K562 (cell line): ENCODE data around the gene ENTREP1. TPM values are rescaled to one million over a fixed set of nuclear protein-coding genes. Genes with fewer than 3 reads are reported as not detected.
A peak's percentile ranks its signal among the peaks of the same experiment; 100 is the strongest.
"Not testable (repeated sequence)": the region's sequence is repeated elsewhere in the genome, so short reads cannot be mapped to it uniquely, and the experiment has no call there.

Experiments used
- ATAC-seq: fragments of 200-7000 bp; cut with Tn5 transposase; 3 replicates; pipeline ENCODE4 v1.9.1; 2020; ENCODE audit warnings: moderate library complexity
- BruUV-seq: library from RNA; stranded (reverse); fragments of 400-500 nt; replicated peaks from 2 replicates; lab custom pipeline; 2021; lab: Mats Ljungman, UMichigan
- CTCF ChIA-PET: fragments of 300-600 bp; formaldehyde crosslinking; extraction: SDS; loops from one replicate; lab custom pipeline; 2021; ENCODE audit warnings: low intra/inter-chr PET ratio; lab: Yijun Ruan, JAX
- POLR2A ChIA-PET: fragments of 300-600, 350-650 bp; sonication (Branson Sonifier 250); formaldehyde crosslinking; extraction: SDS; loops from one replicate; lab custom pipeline; 2021; ENCODE audit warnings: antibody characterized with exemption, inconsistent platforms; lab: Yijun Ruan, JAX
- DNase-seq, 4 experiments: peaks; one replicate each; pipeline versions ENCODE4 v3.0.0 to v3.0.0-alpha.2; 2011 to 2018; ENCODE audit warnings: low spot score in 3 of 4, mixed read lengths in 3 of 4; ENCODE audit errors: extremely low read depth in 1 of 4
- FAIRE-seq: peaks from 2 replicates; lab custom pipeline; 2011; peaks lifted over from hg19 to GRCh38; lab: Jason Lieb, UNC
- H2AFZ ChIP-seq: 2 replicates; pipeline ENCODE4 v1.6.0; 2011; ENCODE audit warnings: low read depth, low read length, control low read depth, inconsistent platforms
- H3K27ac ChIP-seq: fragments of 200-600 bp; 3 replicates; pipeline ENCODE4 v1.8.0; 2011; ENCODE audit warnings: low read depth, mild to moderate bottlenecking, control low read depth, inconsistent platforms, low read length, moderate library complexity, mixed read lengths; ENCODE audit errors: extremely low read depth
- H3K27me3 ChIP-seq, 2 experiments: fragments of 300-600 bp in 1 of 2; 2 replicates in 1 of 2; 3 replicates in 1 of 2; pipeline versions ENCODE4 v1.6.0 to v1.8.0; 2011; ENCODE audit warnings: inconsistent platforms in 2 of 2, low read length in 2 of 2, mild to moderate bottlenecking in 1 of 2, mixed read lengths in 1 of 2, moderate library complexity in 1 of 2; ENCODE audit not compliant: control insufficient read depth in 2 of 2, insufficient read depth in 2 of 2
- H3K36me3 ChIP-seq: fragments of 300-600 bp; 3 replicates; pipeline ENCODE4 v1.8.0; 2011; ENCODE audit warnings: mild to moderate bottlenecking, low read length, inconsistent platforms; ENCODE audit not compliant: control insufficient read depth, insufficient read depth
- H3K4me1 ChIP-seq, 2 experiments: fragments of 200-600 bp in 1 of 2; replicated peaks in 1 of 2; 2 replicates in 1 of 2; 3 replicates in 1 of 2; pipeline versions ENCODE4 v1.5.1 to v1.8.0; 2011; ENCODE audit warnings: inconsistent platforms in 2 of 2, low read length in 2 of 2, mild to moderate bottlenecking in 1 of 2, mixed read lengths in 1 of 2, moderate library complexity in 1 of 2; ENCODE audit not compliant: control insufficient read depth in 2 of 2, insufficient read depth in 2 of 2
- H3K4me2 ChIP-seq: 2 replicates; pipeline ENCODE4 v1.6.1; 2011; ENCODE audit warnings: low read length, control low read depth, inconsistent platforms, mixed read lengths; ENCODE audit not compliant: insufficient read depth
- H3K4me3 ChIP-seq: fragments of 200-600 bp; sonication (generic), shearing (Covaris generic); 2 replicates; pipeline ENCODE4 v1.5.1; 2016; ENCODE audit warnings: control low read depth, inconsistent platforms
- H3K79me2 ChIP-seq: fragments of 200-600 bp; 3 replicates; pipeline ENCODE4 v1.8.0; 2011; ENCODE audit warnings: low read length, inconsistent platforms; ENCODE audit not compliant: control insufficient read depth, insufficient read depth
- H3K9ac ChIP-seq, 2 experiments: 2 replicates each; pipeline versions ENCODE4 v1.6.0 to v1.6.1; 2011; ENCODE audit warnings: low read depth in 2 of 2, low read length in 2 of 2, control low read depth in 1 of 2, inconsistent platforms in 1 of 2, mild to moderate bottlenecking in 1 of 2, mixed read lengths in 1 of 2; ENCODE audit not compliant: insufficient read depth in 1 of 2
- H3K9me1 ChIP-seq: one replicate; pipeline ENCODE4 v1.6.0; 2011; ENCODE audit warnings: inconsistent platforms, mild to moderate bottlenecking, low read length, moderate library complexity; ENCODE audit not compliant: control insufficient read depth, insufficient read depth
- H3K9me3 ChIP-seq: replicated peaks from 2 replicates; pipeline ENCODE4 v1.5.1; 2011; ENCODE audit warnings: low read depth, low read length, inconsistent platforms; ENCODE audit not compliant: control insufficient read depth, insufficient read depth
- H4K20me1 ChIP-seq: replicated peaks from 2 replicates; pipeline ENCODE4 v1.6.1; 2011; ENCODE audit warnings: low read length, inconsistent platforms, mixed read lengths; ENCODE audit not compliant: control insufficient read depth, insufficient read depth
- ARHGAP35 ChIP-seq: fragments of 450-650 bp; IDR thresholded peaks from 2 replicates; pipeline ENCODE4 v1.6.1; 2018; ENCODE audit not compliant: partially characterized antibody
- ESRRA ChIP-seq: fragments of 450-650 bp; IDR thresholded peaks from 2 replicates; pipeline ENCODE4 v1.6.1; 2014; ENCODE audit warnings: low read depth, mild to moderate bottlenecking, moderate library complexity, borderline replicate concordance
- FOSL1 ChIP-seq: fragments of 200-800 bp; sonication (Bioruptor generic); conservative IDR thresholded peaks from 2 replicates; pipeline ENCODE4 v1.6.1; 2016; ENCODE audit warnings: missing genetic modification characterization, missing compliant biosample characterization
- FOXP1 ChIP-seq: sonication (generic); formaldehyde crosslinking; IDR thresholded peaks from 2 replicates; pipeline ENCODE4 v1.8.0; 2022; ENCODE audit warnings: mild to moderate bottlenecking, missing genetic modification reagents
- GABPA ChIP-seq: fragments of 200-800 bp; sonication (Bioruptor generic); conservative IDR thresholded peaks from 2 replicates; pipeline ENCODE4 v1.6.1; 2016; ENCODE audit warnings: low read depth, missing genetic modification characterization, missing compliant biosample characterization
- NR2C2 ChIP-seq, 2 experiments: fragments of 200-800 bp in 1 of 2; sonication (Bioruptor generic) in 1 of 2; sonication (generic) in 1 of 2; formaldehyde crosslinking in 1 of 2; IDR thresholded peaks; 2 replicates each; pipeline versions ENCODE4 v1.6.1 to v1.8.0; 2016 to 2022; ENCODE audit warnings: mild to moderate bottlenecking in 1 of 2, missing compliant biosample characterization in 1 of 2, missing genetic modification characterization in 1 of 2, missing genetic modification reagents in 1 of 2
- POLR2H ChIP-seq: IDR thresholded peaks from 2 replicates; pipeline ENCODE4 v1.6.1; 2016; ENCODE audit warnings: missing genetic modification characterization, low read depth, mild to moderate bottlenecking, control low read depth, missing compliant biosample characterization, moderate library complexity
- PRMT5 ChIP-seq: sonication (generic); formaldehyde crosslinking; IDR thresholded peaks from 2 replicates; pipeline ENCODE4 v1.5.0; 2020; ENCODE audit warnings: missing genetic modification reagents
- RFX1 ChIP-seq: fragments of 450-650 bp; IDR thresholded peaks from 2 replicates; pipeline ENCODE4 v1.6.1; 2016; ENCODE audit warnings: mild to moderate bottlenecking, moderate library complexity
- SMARCE1 ChIP-seq: fragments of 450-650 bp; IDR thresholded peaks from 2 replicates; pipeline ENCODE4 v1.7.1; 2016; ENCODE audit warnings: mild to moderate bottlenecking
- SRF ChIP-seq, 2 experiments: fragments of 250-450, 450-650 bp in 1 of 2; sonication (Bioruptor Pico) in 1 of 2; sonication (generic) in 1 of 2; formaldehyde crosslinking; IDR thresholded peaks; 2 replicates each; pipeline versions ENCODE4 v1.5.0 to v1.5.1; 2020 to 2022; ENCODE audit warnings: mild to moderate bottlenecking in 1 of 2, missing genetic modification reagents in 1 of 2
- STAT5A ChIP-seq: IDR thresholded peaks from 2 replicates; pipeline ENCODE4 v1.6.1; 2012; ENCODE audit warnings: low read length, inconsistent platforms, borderline replicate concordance
- ZNF174 ChIP-seq: fragments of 250-450 bp; sonication (Bioruptor Pico); IDR thresholded peaks from 2 replicates; pipeline ENCODE4 v1.4.0; 2020; ENCODE audit warnings: mild to moderate bottlenecking
- WGBS: fragments of 100-300 bp; shearing (Covaris generic); methylation state at CpG from one replicate; pipeline ENCODE4 v1.1.6; 2016; ENCODE audit warnings: low coverage, mixed read lengths; ENCODE audit not compliant: insufficient coverage; ENCODE audit errors: missing lambda C conversion rate; 5-methylcytosine and 5-hydroxymethylcytosine counted together
- in situ Hi-C: fragments of 300-500 bp; cut with MboI; formaldehyde crosslinking; loops from 4 replicates; pipeline ENCODE4 v1.15.0; 2018; ENCODE audit warnings: inconsistent platforms, mixed read lengths
- intact Hi-C: fragments of 100-400 bp; cut with micrococcal nuclease; formaldehyde crosslinking; loops from 2 replicates; pipeline ENCODE4 v1.14.2; 2022
- polyA plus RNA-seq, 8 experiments: library from polyadenylated mRNA; depleted of rRNA in 4 of 8; stranded (reverse) in 5 of 8; unstranded in 3 of 8; fragments of >200 nt; fragmentation: Nextera tagmentation in 2 of 8; fragmentation: Illumina TruSeq in 1 of 8; extraction: Ambion mirVana in 2 of 8; extraction: Trizol in 1 of 8; gene quantifications; 2 replicates each; pipeline versions ENCODE4 v1.2.1 to v1.2.3, GENCODE V29; 2011 to 2014; ENCODE audit warnings: inconsistent platforms in 1 of 8, missing spikeins in 1 of 8
- total RNA-seq, 7 experiments: library from RNA; depleted of rRNA in 6 of 7; stranded (reverse); fragments of >200 nt in 6 of 7; fragmentation: Illumina TruSeq in 2 of 7; extraction: Trizol in 2 of 7; gene quantifications; 2 replicates each; pipeline versions ENCODE4 v1.2.1 to v1.2.3, GENCODE V29; 2011 to 2021; ENCODE audit warnings: low replicate concordance in 1 of 7
- TF ChIP-seq, protein P1 (sequence below): fragments of 250-450 bp; sonication (Bioruptor Pico); IDR thresholded peaks from 2 replicates; pipeline ENCODE4 v1.5.0; 2021

Gene ENTREP1
- total and polyA plus RNA-seq, 9 of the 15 experiments (the other 6 are each of a cell fraction or from before 2014, with no cell fraction given) = not detected

DNA sequence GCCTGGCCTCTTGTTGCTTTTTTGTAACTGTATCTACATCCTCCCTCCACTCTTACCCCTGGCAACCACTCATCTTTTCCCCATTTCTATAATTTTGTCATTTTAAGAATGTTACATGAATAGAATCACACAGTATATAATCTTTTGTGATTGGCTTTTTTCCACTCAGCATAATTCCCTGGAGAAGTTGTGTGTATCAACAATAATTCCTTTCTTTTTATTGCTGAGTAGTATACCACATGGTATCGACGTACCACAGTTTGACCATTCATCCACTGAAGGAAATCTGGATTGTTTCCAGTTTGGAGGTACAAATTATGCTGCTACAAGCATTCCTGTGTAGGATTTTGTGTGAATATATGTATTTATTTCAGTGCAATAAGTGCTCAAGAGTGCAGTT, 21.7 kb upstream of the ENTREP1 start (continued):
- TF ChIP-seq PRMT5 (CRISPR knock-in tag) = no peak
- TF ChIP-seq, protein P1, sequence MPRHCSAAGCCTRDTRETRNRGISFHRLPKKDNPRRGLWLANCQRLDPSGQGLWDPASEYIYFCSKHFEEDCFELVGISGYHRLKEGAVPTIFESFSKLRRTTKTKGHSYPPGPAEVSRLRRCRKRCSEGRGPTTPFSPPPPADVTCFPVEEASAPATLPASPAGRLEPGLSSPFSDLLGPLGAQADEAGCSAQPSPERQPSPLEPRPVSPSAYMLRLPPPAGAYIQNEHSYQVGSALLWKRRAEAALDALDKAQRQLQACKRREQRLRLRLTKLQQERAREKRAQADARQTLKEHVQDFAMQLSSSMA (CRISPR knock-in tag) = no peak
- no peak for TF ChIP-seq ARHGAP35
- no peak for TF ChIP-seq ZNF174 (CRISPR knock-in tag)
- TF ChIP-seq SMARCE1 = no peak
- TF ChIP-seq FOXP1 (CRISPR knock-in tag) = no peak

DNA sequence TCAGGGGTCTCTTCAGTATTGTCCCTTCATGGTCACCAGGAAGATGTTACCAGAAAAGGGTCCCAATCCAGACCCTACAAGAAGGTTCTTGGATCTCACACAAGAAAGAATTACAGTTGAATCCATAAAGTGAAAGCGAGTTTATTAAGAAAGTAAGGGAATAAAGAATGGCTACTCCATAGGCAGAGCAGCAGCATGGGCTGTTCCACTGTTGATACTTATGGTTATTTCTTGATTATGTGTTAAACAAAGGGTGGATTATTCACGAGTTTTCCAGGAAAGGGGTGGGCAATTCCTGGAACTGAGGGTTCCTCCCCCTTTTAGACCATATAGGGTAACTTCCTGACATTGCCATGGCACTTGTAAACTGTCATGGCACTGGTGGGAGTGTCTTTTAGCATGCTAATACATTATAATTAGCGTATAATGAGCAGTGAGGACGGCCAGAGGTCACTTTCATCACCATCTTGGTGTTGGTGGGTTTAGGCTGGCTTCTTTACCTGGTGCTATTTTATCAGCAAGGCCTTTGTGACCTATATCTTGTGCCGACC, 18.0 kb upstream of the ENTREP1 start:
- ATAC-seq; H3K36me3 ChIP-seq; H2AFZ ChIP-seq; H3K4me3 ChIP-seq; H4K20me1 ChIP-seq; H3K9me1 ChIP-seq; BruUV-seq; H3K27ac ChIP-seq; H3K9ac ChIP-seq; H3K4me2 ChIP-seq; H3K9me3 ChIP-seq; H3K4me1 ChIP-seq; intact Hi-C loops; H3K27me3 ChIP-seq; CTCF ChIA-PET; H3K79me2 ChIP-seq; in situ Hi-C loops; POLR2A ChIA-PET; FAIRE-seq; TF ChIP-seq NR2C2 (CRISPR knock-in tag; IDR thresholded peaks at IDR 0.05): not testable (repeated sequence)
- DNase-seq = peak in 1 of 4 experiments; percentile 1
- 5% methylated on average over 5 of the region's 5 CpGs for WGBS
- TF ChIP-seq NR2C2 (tag; IDR thresholded peaks at IDR 0.05) (0 out of 2 replicates have a peak, but pooled peaks have one; percentile 20), POLR2H (tag) (0 out of 2 replicates have a peak, but pooled peaks have one; percentile 40), STAT5A (peak; percentile 44; the same call in 1 of the 2 replicates), SRF (CRISPR knock-in tag; IDR thresholded peaks at IDR 0.05) (peak; percentile 84 to 97), ESRRA (peak; percentile 54; the same call in 1 of the 2 replicates), GABPA (0 out of 2 replicates have a peak, but pooled peaks have one; percentile 7), RFX1 (peak; percentile 40), FOSL1 (0 out of 2 replicates have a peak, but pooled peaks have one; percentile 18)
